Esophagus muscularis mucosa (tissue), 4 donors: Measurements from ENCODE around the gene PHACTR1. TPM values are rescaled to one million over a fixed set of nuclear protein-coding genes. Genes with fewer than 3 reads are reported as not detected.
A peak's percentile ranks its signal among the peaks of the same experiment; 100 is the strongest.

ENCODE experiments used
- DNase-seq: peaks from one replicate; pipeline ENCODE4 v3.0.0-alpha.2; 2017; ENCODE audit errors: extremely low spot score
- H3K27ac ChIP-seq, 4 donors: fragments of 200-600 bp; sonication (generic); replicated peaks in 1 of 4; 1 replicate in 3 of 4; 2 replicates in 1 of 4; pipeline ENCODE4 v1.5.1; 2016 to 2019; ENCODE audit warnings: mild to moderate bottlenecking in 1 of 4
- H3K27me3 ChIP-seq, 4 donors: fragments of 200-600 bp; sonication (generic); one replicate each; pipeline versions ENCODE4 v1.5.1 to v1.6.0; 2016 to 2019
- H3K36me3 ChIP-seq, 4 donors: fragments of 200-600 bp; sonication (generic); one replicate each; pipeline ENCODE4 v1.5.1; 2016 to 2019
- H3K4me1 ChIP-seq, 4 donors: fragments of 200-600 bp; sonication (generic); one replicate each; pipeline ENCODE4 v1.5.1; 2016 to 2019
- H3K4me3 ChIP-seq, 4 donors: fragments of 200-600 bp; sonication (generic); 1 replicate in 2 of 4; 2 replicates in 2 of 4; pipeline ENCODE4 v1.5.1; 2016 to 2019; ENCODE audit warnings: mild to moderate bottlenecking in 4 of 4, moderate library complexity in 1 of 4
- H3K9me3 ChIP-seq, 4 donors: fragments of 200-600 bp; sonication (generic); 1 replicate in 3 of 4; 2 replicates in 1 of 4; pipeline ENCODE4 v1.5.1; 2016 to 2019
- EP300 ChIP-seq: sonication (generic); formaldehyde crosslinking; IDR thresholded peaks from one replicate; pipeline ENCODE4 v1.6.1; 2017; ENCODE audit warnings: antibody characterized with exemption
- POLR2A ChIP-seq: fragments of 450-650 bp; IDR thresholded peaks from one replicate; pipeline ENCODE4 v1.6.1; 2017; ENCODE audit warnings: antibody characterized with exemption, moderate library complexity, mild to moderate bottlenecking, low read depth
- POLR2AphosphoS5 ChIP-seq, 2 donors: sonication (generic); formaldehyde crosslinking; IDR thresholded peaks; one replicate each; pipeline ENCODE4 v1.6.1; 2017; ENCODE audit warnings: antibody characterized with exemption in 2 of 2
- WGBS: methylation state at CpG from one replicate; pipeline ENCODE4 v1.1.5; 2018; 5-methylcytosine and 5-hydroxymethylcytosine counted together
- intact Hi-C: fragments of 100-400 bp; cut with DNase I; formaldehyde crosslinking; loops from one replicate; pipeline ENCODE4 v1.15.1; 2023
- total RNA-seq, 4 donors: library from RNA; depleted of rRNA; stranded (reverse); fragments of >200 nt; gene quantifications; one replicate each; pipeline versions ENCODE4 v1.1.0 to v1.2.1, GENCODE V29; 2016
- TF ChIP-seq, protein P1 (sequence below), 3 experiments: fragments of 200-600 bp in 2 of 3; fragments of 450-650 bp in 1 of 3; sonication (generic) in 2 of 3; IDR thresholded peaks; one replicate each; pipeline ENCODE4 v1.5.1; 2017 to 2019; ENCODE audit warnings: antibody characterized with exemption in 3 of 3, mild to moderate bottlenecking in 2 of 3, moderate library complexity in 1 of 3

The PHACTR1 gene
- total RNA-seq, 4 donors from 2014 or later: 0.83 to 4.2 (median 3.1) TPM

DNA sequence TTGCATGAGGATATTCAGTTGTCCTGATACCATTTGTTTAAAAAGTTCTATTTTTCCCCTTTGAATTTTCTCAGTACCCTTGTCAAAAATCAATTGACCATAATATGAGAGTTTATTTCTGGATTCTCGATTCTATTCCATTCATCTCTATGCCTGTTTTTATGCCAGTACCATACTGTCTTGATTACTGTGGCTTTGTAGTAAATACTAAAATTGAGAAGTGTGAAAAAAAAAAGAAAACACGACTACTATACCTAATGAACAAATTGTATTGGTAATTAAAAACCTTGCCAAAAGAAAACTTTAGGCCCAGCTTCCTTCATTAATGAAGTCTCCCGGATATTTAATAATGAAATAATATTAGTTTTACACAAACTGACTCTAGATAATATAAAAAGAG lies 426.0 kb downstream of the PHACTR1 start:
- Histone ChIP-seq H3K9me3 (no peaks in the 10 kb centered on the region), H3K4me1 (no peaks in the 10 kb centered on the region), H3K36me3 (no peaks in the 10 kb centered on the region), H3K27me3 (no peaks in the 10 kb centered on the region), H3K4me3 (no peak overlapping the region), H3K27ac (no peak overlapping the region)
- TF ChIP-seq POLR2AphosphoS5 (IDR thresholded peaks at IDR 0.05): no peak
- intact Hi-C loops: no loop called here
- DNase-seq: no peak
- WGBS: 90% methylated on average over 3 of the region's 3 CpGs

GRCh38 chr6:13146442-13146841 lies 429.9 kb downstream of the PHACTR1 start:
- Histone ChIP-seq H3K9me3 (no peaks in the 10 kb centered on the region), H3K4me3 (no peak overlapping the region), H3K4me1 (no peaks in the 10 kb centered on the region), H3K27ac (no peak overlapping the region), H3K36me3 (no peaks in the 10 kb centered on the region), H3K27me3 (no peaks in the 10 kb centered on the region)
- intact Hi-C loops: no loop called here
- 94% methylated on average over 3 of the region's 3 CpGs for WGBS
- DNase-seq: peak; percentile 29
- TF ChIP-seq POLR2AphosphoS5 (IDR thresholded peaks at IDR 0.05) (no peak), EP300 (no peak), POLR2A (no peak)
- TF ChIP-seq, protein P1, sequence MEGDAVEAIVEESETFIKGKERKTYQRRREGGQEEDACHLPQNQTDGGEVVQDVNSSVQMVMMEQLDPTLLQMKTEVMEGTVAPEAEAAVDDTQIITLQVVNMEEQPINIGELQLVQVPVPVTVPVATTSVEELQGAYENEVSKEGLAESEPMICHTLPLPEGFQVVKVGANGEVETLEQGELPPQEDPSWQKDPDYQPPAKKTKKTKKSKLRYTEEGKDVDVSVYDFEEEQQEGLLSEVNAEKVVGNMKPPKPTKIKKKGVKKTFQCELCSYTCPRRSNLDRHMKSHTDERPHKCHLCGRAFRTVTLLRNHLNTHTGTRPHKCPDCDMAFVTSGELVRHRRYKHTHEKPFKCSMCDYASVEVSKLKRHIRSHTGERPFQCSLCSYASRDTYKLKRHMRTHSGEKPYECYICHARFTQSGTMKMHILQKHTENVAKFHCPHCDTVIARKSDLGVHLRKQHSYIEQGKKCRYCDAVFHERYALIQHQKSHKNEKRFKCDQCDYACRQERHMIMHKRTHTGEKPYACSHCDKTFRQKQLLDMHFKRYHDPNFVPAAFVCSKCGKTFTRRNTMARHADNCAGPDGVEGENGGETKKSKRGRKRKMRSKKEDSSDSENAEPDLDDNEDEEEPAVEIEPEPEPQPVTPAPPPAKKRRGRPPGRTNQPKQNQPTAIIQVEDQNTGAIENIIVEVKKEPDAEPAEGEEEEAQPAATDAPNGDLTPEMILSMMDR (IDR thresholded peaks at IDR 0.05): no peak

GRCh38 chr6:13147376-13147775 lies 430.8 kb downstream of the PHACTR1 start:
- no peak for TF ChIP-seq POLR2AphosphoS5 (IDR thresholded peaks at IDR 0.05)
- no peak for TF ChIP-seq EP300
- TF ChIP-seq, protein P1 (IDR thresholded peaks at IDR 0.05): no peak
- TF ChIP-seq POLR2A: no peak
- no peaks in the 10 kb centered on the region for H3K27me3 ChIP-seq
- H3K4me1 ChIP-seq: no peaks in the 10 kb centered on the region
- no peak for DNase-seq
- WGBS: 52% methylated on average over 1 of the region's 1 CpG
- no peak overlapping the region for H3K27ac ChIP-seq
- H3K4me3 ChIP-seq: no peak overlapping the region
- no peaks in the 10 kb centered on the region for H3K9me3 ChIP-seq
- H3K36me3 ChIP-seq: no peaks in the 10 kb centered on the region
- intact Hi-C loops: no loop called here

DNA sequence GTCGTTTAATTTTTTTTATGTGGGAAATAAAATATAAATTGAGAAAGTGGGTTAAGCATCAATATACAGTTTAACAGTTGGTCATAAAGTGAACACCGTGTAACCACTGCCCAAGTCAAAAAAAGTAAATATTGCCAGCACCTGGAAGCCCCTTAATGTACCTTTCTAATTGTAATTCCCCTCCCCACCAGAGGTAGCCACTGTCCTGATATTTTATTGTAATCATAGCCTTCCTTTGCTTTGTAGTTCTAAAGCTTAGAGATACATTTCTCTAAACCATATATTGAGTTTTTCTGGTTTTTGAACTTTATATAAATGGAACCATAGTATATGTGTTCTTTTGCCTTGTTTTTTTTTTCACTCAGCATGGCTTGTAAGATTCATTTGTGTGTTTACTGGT lies 431.2 kb downstream of the PHACTR1 start:
- Histone ChIP-seq H3K9me3 (no peaks in the 10 kb centered on the region), H3K36me3 (no peaks in the 10 kb centered on the region), H3K4me3 (no peak overlapping the region), H3K27ac (no peak overlapping the region), H3K27me3 (no peaks in the 10 kb centered on the region), H3K4me1 (no peaks in the 10 kb centered on the region)
- WGBS: 62% methylated on average over 2 of the region's 2 CpGs
- DNase-seq: no peak
- intact Hi-C loops: no loop called here
- no peak for TF ChIP-seq EP300
- no peak for TF ChIP-seq POLR2A
- no peak for TF ChIP-seq POLR2AphosphoS5 (IDR thresholded peaks at IDR 0.05)

DNA sequence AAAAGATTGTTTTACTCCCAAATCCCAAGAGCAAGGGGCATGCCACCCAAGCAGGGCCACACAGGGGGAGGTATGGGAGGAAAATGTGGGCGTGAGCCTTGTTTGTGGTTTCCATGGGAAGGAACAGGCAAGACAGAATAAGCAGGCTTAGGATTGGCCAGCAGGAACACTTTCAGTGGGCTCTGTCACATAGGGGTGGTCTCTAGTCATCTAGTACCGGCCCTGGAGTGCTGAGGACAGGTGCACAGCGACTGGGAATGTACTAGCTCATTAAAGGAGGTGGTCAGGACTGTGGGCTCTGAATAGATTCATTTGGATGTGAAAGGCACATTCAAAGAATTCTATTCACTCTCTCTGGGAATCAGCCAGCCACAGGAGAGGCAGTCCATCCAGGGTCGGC lies 436.2 kb downstream of the PHACTR1 start:
- DNase-seq: no peak
- Histone ChIP-seq H3K27ac (no peak overlapping the region), H3K36me3 (no peaks in the 10 kb centered on the region), H3K9me3 (no peaks in the 10 kb centered on the region), H3K4me3 (no peak overlapping the region), H3K27me3 (no peaks in the 10 kb centered on the region), H3K4me1 (no peaks in the 10 kb centered on the region)
- intact Hi-C loops: no loop called here
- TF ChIP-seq POLR2AphosphoS5 (IDR thresholded peaks at IDR 0.05) (no peak), POLR2A (no peak), EP300 (no peak)
- TF ChIP-seq, protein P1 (IDR thresholded peaks at IDR 0.05): no peak
- 74% methylated on average over 3 of the region's 4 CpGs for WGBS

- TF ChIP-seq, protein P1 (IDR thresholded peaks at IDR 0.05): no peak
- TF ChIP-seq POLR2A: no peak
- TF ChIP-seq POLR2AphosphoS5 (IDR thresholded peaks at IDR 0.05): no peak
- no peak for TF ChIP-seq EP300
- H3K36me3 ChIP-seq: peaks cover 0 to 6% (median 0%) of the 10 kb centered on the region in 4 donors
- no peaks in the 10 kb centered on the region for H3K4me1 ChIP-seq
- H3K9me3 ChIP-seq: no peaks in the 10 kb centered on the region
- no peak overlapping the region for H3K4me3 ChIP-seq
- no peak for DNase-seq
- 90% methylated on average over 8 of the region's 8 CpGs for WGBS
- no peak overlapping the region for H3K27ac ChIP-seq
- H3K27me3 ChIP-seq: no peaks in the 10 kb centered on the region
- intact Hi-C loops: no loop called here
Observed at GRCh38 chr6:13156381-13156780, 439.8 kb downstream of the PHACTR1 start.
